Chondrocyte (in vitro differentiated cells): Measurements from ENCODE around the gene CTNNA1. TPM values are rescaled to one million over a fixed set of nuclear protein-coding genes. Genes with fewer than 3 reads are reported as not detected.
A peak's percentile ranks its signal among the peaks of the same experiment; 100 is the strongest.

ENCODE experiments used
- DNase-seq: peaks from one replicate; pipeline ENCODE4 v3.0.0; 2021; ENCODE audit warnings: mixed read lengths, low spot score
- H3K27ac Mint-ChIP-seq: one replicate; pipeline ENCODE4 v1.8.0; 2021; ENCODE audit warnings: mild to moderate bottlenecking, moderate library complexity, mixed read lengths; ENCODE audit not compliant: unreplicated experiment
- H3K27me3 Mint-ChIP-seq: 2 replicates; pipeline ENCODE4 v1.8.0; 2021; ENCODE audit warnings: low read depth, mixed read lengths
- H3K36me3 Mint-ChIP-seq: 2 replicates; pipeline ENCODE4 v1.8.0; 2021; ENCODE audit warnings: low read depth, mixed read lengths
- H3K4me1 Mint-ChIP-seq: 2 replicates; pipeline ENCODE4 v1.8.0; 2021; ENCODE audit warnings: low read depth, mild to moderate bottlenecking, mixed read lengths
- H3K4me3 Mint-ChIP-seq: one replicate; pipeline ENCODE4 v1.8.0; 2021; ENCODE audit warnings: mild to moderate bottlenecking, moderate library complexity, mixed read lengths; ENCODE audit not compliant: unreplicated experiment
- H3K9me3 Mint-ChIP-seq: 2 replicates; pipeline ENCODE4 v1.8.0; 2021; ENCODE audit warnings: low read depth, mixed read lengths
- CTCF ChIP-seq: fragments of 200-600 bp; sonication (generic); IDR thresholded peaks from 2 replicates; pipeline ENCODE4 v1.5.0; 2021; ENCODE audit warnings: antibody characterized with exemption, mild to moderate bottlenecking, moderate library complexity
- total RNA-seq: library from RNA; stranded (reverse); gene quantifications from 3 replicates; pipeline ENCODE4 v1.2.1, GENCODE V29; 2021

The CTNNA1 gene
- total RNA-seq, 1 donor from 2014 or later, result 397 TPM

GRCh38 chr5:138793575-138793974, 40.4 kb downstream of the CTNNA1 start:
- Mint-ChIP-seq H3K4me1 (peaks cover 81% of the 10 kb centered on the region), H3K27ac (peak overlapping the region; percentile 57), H3K27me3 (no peaks in the 10 kb centered on the region), H3K36me3 (peaks cover 3% of the 10 kb centered on the region), H3K9me3 (no peaks in the 10 kb centered on the region), H3K4me3 (no peak overlapping the region)
- TF ChIP-seq CTCF, result no peak
- DNase-seq, result no peak

- peaks cover 18% of the 10 kb centered on the region for H3K36me3 Mint-ChIP-seq
- H3K27ac Mint-ChIP-seq, result no peak overlapping the region
- no peaks in the 10 kb centered on the region for H3K27me3 Mint-ChIP-seq
- H3K4me1 Mint-ChIP-seq, result peaks cover 23% of the 10 kb centered on the region
- DNase-seq, result no peak
- TF ChIP-seq CTCF, result no peak
- H3K4me3 Mint-ChIP-seq, result no peak overlapping the region
- H3K9me3 Mint-ChIP-seq, result peaks cover 8% of the 10 kb centered on the region
These were observed 50.1 kb downstream of the CTNNA1 start for GRCh38 chr5:138803285-138803684.

DNA sequence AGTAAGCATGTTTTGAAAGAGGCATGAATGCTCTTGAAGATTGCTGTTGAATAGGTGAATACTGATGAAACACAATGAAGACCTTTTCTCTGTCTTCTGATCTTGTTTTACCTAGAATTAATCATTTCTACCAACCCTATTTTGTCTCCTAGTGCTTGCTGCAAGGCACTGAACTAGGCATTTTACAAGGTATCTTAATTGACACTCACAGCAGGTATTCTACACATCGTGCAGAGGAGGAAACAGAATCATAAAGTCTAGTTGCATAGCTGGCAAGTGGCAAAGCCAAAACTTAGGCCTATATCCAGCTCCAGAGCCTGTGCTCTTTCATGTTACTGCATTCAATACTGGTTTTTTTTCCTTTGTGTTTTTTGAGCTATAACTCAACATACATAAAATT, 50.7 kb downstream of the CTNNA1 start:
- DNase-seq, result no peak
- H3K27me3 Mint-ChIP-seq, result no peaks in the 10 kb centered on the region
- H3K36me3 Mint-ChIP-seq, result peaks cover 17% of the 10 kb centered on the region
- H3K9me3 Mint-ChIP-seq, result peaks cover 8% of the 10 kb centered on the region
- no peak for TF ChIP-seq CTCF
- H3K4me1 Mint-ChIP-seq, result peaks cover 22% of the 10 kb centered on the region
- no peak overlapping the region for H3K4me3 Mint-ChIP-seq
- no peak overlapping the region for H3K27ac Mint-ChIP-seq

GRCh38 chr5:138805096-138805495, 51.9 kb downstream of the CTNNA1 start:
- Mint-ChIP-seq H3K4me1 (peaks cover 28% of the 10 kb centered on the region), H3K27me3 (no peaks in the 10 kb centered on the region), H3K9me3 (peaks cover 7% of the 10 kb centered on the region), H3K36me3 (peaks cover 19% of the 10 kb centered on the region), H3K4me3 (no peak overlapping the region), H3K27ac (no peak overlapping the region)
- DNase-seq, result no peak
- TF ChIP-seq CTCF, result no peak

DNA sequence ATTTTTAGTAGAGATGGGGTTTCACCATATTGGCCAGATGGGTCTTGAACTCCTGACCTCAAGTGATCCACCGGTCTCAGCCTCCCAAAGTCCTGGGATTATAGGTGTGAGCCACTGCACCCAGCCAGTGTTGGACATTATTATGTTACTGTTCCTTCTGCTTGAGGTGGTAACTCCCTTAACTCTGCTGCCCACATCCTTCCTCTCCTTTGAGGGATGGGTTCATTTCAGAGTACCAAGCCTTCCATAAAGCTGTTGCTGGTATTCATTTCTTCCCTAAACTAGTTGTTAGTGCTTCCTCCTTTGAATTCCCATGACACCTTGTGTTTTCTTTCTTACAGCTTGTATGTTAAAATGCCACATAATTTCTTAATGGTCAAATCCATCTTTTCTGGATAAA, 54.0 kb downstream of the CTNNA1 start:
- H3K9me3 Mint-ChIP-seq, result peaks cover 4% of the 10 kb centered on the region
- no peaks in the 10 kb centered on the region for H3K27me3 Mint-ChIP-seq
- no peak for TF ChIP-seq CTCF
- peaks cover 18% of the 10 kb centered on the region for H3K36me3 Mint-ChIP-seq
- H3K4me3 Mint-ChIP-seq, result no peak overlapping the region
- H3K27ac Mint-ChIP-seq, result no peak overlapping the region
- peaks cover 25% of the 10 kb centered on the region for H3K4me1 Mint-ChIP-seq
- no peak for DNase-seq
